Embryonic facial prominence (tissue), 1 donor: Measurements from ENCODE around the gene MDM4.
"Not testable (repeated sequence)": the region's sequence is repeated elsewhere in the genome, so short reads cannot be mapped to it uniquely, and the experiment has no call there.

Experiments
- DNase-seq: peaks from one replicate; pipeline ENCODE4 v3.0.0-alpha.2; 2016; ENCODE audit errors: extremely low spot score

MDM4 gene

GRCh38 chr1:204514828-204515227, 1.4 kb upstream of the MDM4 start:
- DNase-seq: no peak

GRCh38 chr1:204517382-204517781, 1.2 kb downstream of the MDM4 start:
- DNase-seq: not testable (repeated sequence)

- no peak for DNase-seq
Observed at GRCh38 chr1:204520834-204521709, 4.9 kb downstream of the MDM4 start.

- DNase-seq: not testable (repeated sequence)
Observed at GRCh38 chr1:204521941-204522521, 5.8 kb downstream of the MDM4 start.

GRCh38 chr1:204523605-204524215, 7.5 kb downstream of the MDM4 start:
- no peak for DNase-seq

- DNase-seq: no peak
Observed at GRCh38 chr1:204524986-204525385, 8.8 kb downstream of the MDM4 start.

- no peak for DNase-seq
Observed at GRCh38 chr1:204528241-204528640, 12.0 kb downstream of the MDM4 start.

- no peak for DNase-seq
Observed at GRCh38 chr1:204528677-204529076, 12.5 kb downstream of the MDM4 start.

GRCh38 chr1:204529371-204529895, 13.2 kb downstream of the MDM4 start:
- DNase-seq: no peak

GRCh38 chr1:204530932-204531331, 14.7 kb downstream of the MDM4 start:
- no peak for DNase-seq

- no peak for DNase-seq
Observed at GRCh38 chr1:204532832-204533231, 16.6 kb downstream of the MDM4 start.

- no peak for DNase-seq
Observed at GRCh38 chr1:204541626-204542025, 25.4 kb downstream of the MDM4 start.

- no peak for DNase-seq
Observed at GRCh38 chr1:204544321-204544720, 28.1 kb downstream of the MDM4 start.

GRCh38 chr1:204545202-204545601, 29.0 kb downstream of the MDM4 start:
- no peak for DNase-seq

- no peak for DNase-seq
Observed at GRCh38 chr1:204545881-204546280, 29.7 kb downstream of the MDM4 start.

- DNase-seq: no peak
Observed at GRCh38 chr1:204548265-204548664, 32.1 kb downstream of the MDM4 start.

- DNase-seq: no peak
Observed at GRCh38 chr1:204549313-204549712, 33.1 kb downstream of the MDM4 start.

- DNase-seq: no peak
Observed at GRCh38 chr1:204550926-204551325, 34.7 kb downstream of the MDM4 start.

GRCh38 chr1:204556458-204557052, 40.3 kb downstream of the MDM4 start:
- no peak for DNase-seq

- no peak for DNase-seq
Observed at GRCh38 chr1:204558467-204558866, 42.3 kb downstream of the MDM4 start.

- not testable (repeated sequence) for DNase-seq
Observed at GRCh38 chr1:204560002-204560401, 43.8 kb downstream of the MDM4 start.

- no peak for DNase-seq
Observed at GRCh38 chr1:204560590-204561150, 44.5 kb downstream of the MDM4 start.
